HepG2 (cell line): ENCODE data around the gene UTP15. TPM values are rescaled to one million over a fixed set of nuclear protein-coding genes. Genes with fewer than 3 reads are reported as not detected.

Source experiments
- ATAC-seq: fragments of 200-7000 bp; cut with Tn5 transposase; 3 replicates; pipeline ENCODE4 v1.9.1; 2020; ENCODE audit warnings: mild to moderate bottlenecking, moderate library complexity
- BruUV-seq: library from RNA; stranded (reverse); fragments of 400-500 nt; replicated peaks from 2 replicates; lab custom pipeline; 2021; lab: Mats Ljungman, UMichigan
- CTCF ChIA-PET: fragments of 300-600 bp; formaldehyde crosslinking; extraction: SDS; loops from one replicate; lab custom pipeline; 2021; ENCODE audit warnings: low total read pairs, inconsistent platforms, low intra/inter-chr PET ratio; lab: Yijun Ruan, JAX
- POLR2A ChIA-PET: fragments of 350-600 bp; sonication (Branson Sonifier 250); formaldehyde crosslinking; loops from one replicate; lab custom pipeline; 2020; ENCODE audit warnings: antibody characterized with exemption, inconsistent platforms; lab: Yijun Ruan, JAX
- DNase-seq: peaks from one replicate; pipeline ENCODE4 v3.0.0-alpha.2; 2015; ENCODE audit warnings: low spot score
- FAIRE-seq: peaks from 3 replicates; lab custom pipeline; 2011; peaks lifted over from hg19 to GRCh38; lab: Jason Lieb, UNC
- H2AFZ ChIP-seq: one replicate; pipeline ENCODE4 v1.6.1; 2011; ENCODE audit warnings: low read length, inconsistent platforms
- H3K27ac ChIP-seq: fragments of 300-600 bp; 3 replicates; pipeline ENCODE4 v1.8.0; 2011; ENCODE audit warnings: mixed run types, mild to moderate bottlenecking, mixed read lengths, low read length, inconsistent platforms; ENCODE audit not compliant: insufficient read depth; ENCODE audit errors: extremely low read length
- H3K27me3 ChIP-seq, 2 experiments: fragments of 200-600 bp in 1 of 2; 2 replicates in 1 of 2; 3 replicates in 1 of 2; pipeline versions ENCODE4 v1.6.0 to v1.8.0; 2011; ENCODE audit warnings: low read length in 2 of 2, mild to moderate bottlenecking in 2 of 2, moderate library complexity in 2 of 2, inconsistent platforms in 1 of 2; ENCODE audit not compliant: insufficient read depth in 2 of 2, control insufficient read depth in 1 of 2
- H3K36me3 ChIP-seq, 2 experiments: fragments of 200-600 bp in 1 of 2; replicated peaks in 1 of 2; 2 replicates in 1 of 2; 3 replicates in 1 of 2; pipeline versions ENCODE4 v1.5.1 to v1.8.0; 2011; ENCODE audit warnings: low read length in 2 of 2, inconsistent platforms in 1 of 2; ENCODE audit not compliant: insufficient read depth in 2 of 2, control insufficient read depth in 1 of 2
- H3K4me1 ChIP-seq: 2 replicates; pipeline ENCODE4 v1.5.1; 2012; ENCODE audit warnings: low read length, inconsistent platforms; ENCODE audit not compliant: insufficient read depth
- H3K4me2 ChIP-seq: 2 replicates; pipeline ENCODE4 v1.6.0; 2011; ENCODE audit warnings: low read depth, low read length, inconsistent platforms
- H3K4me3 ChIP-seq, 3 experiments: fragments of 200-600 bp in 1 of 3; sonication (generic), shearing (Covaris generic) in 1 of 3; replicated peaks in 1 of 3; 2 replicates each; pipeline ENCODE4 v1.5.1; 2011 to 2016; ENCODE audit warnings: low read length in 3 of 3, inconsistent platforms in 2 of 3, low read depth in 2 of 3, mild to moderate bottlenecking in 2 of 3, control low read depth in 1 of 3, mixed read lengths in 1 of 3; ENCODE audit not compliant: insufficient read depth in 1 of 3
- H3K79me2 ChIP-seq: one replicate; pipeline ENCODE4 v1.6.1; 2011; ENCODE audit warnings: low read length, inconsistent platforms; ENCODE audit not compliant: insufficient read depth
- H3K9ac ChIP-seq: 2 replicates; pipeline ENCODE4 v1.6.0; 2011; ENCODE audit warnings: mild to moderate bottlenecking, low read depth, low read length, inconsistent platforms; ENCODE audit not compliant: insufficient read depth
- H3K9me3 ChIP-seq: 2 replicates; pipeline ENCODE4 v1.5.1; 2012; ENCODE audit warnings: mild to moderate bottlenecking, low read length
- H4K20me1 ChIP-seq: 2 replicates; pipeline ENCODE4 v1.6.0; 2011; ENCODE audit warnings: inconsistent platforms, mild to moderate bottlenecking, low read length, moderate library complexity; ENCODE audit not compliant: insufficient read depth
- ATF2 ChIP-seq: sonication (generic); formaldehyde crosslinking; IDR thresholded peaks from 2 replicates; pipeline ENCODE4 v1.4.0; 2020; ENCODE audit warnings: missing genetic modification reagents
- ATF7 ChIP-seq, 2 experiments: fragments of 450-650 bp in 1 of 2; sonication (generic) in 1 of 2; formaldehyde crosslinking in 1 of 2; IDR thresholded peaks; 2 replicates each; pipeline versions ENCODE4 v1.4.0 to v1.6.1; 2016 to 2020; ENCODE audit warnings: antibody characterized with exemption in 1 of 2, mild to moderate bottlenecking in 1 of 2, missing genetic modification reagents in 1 of 2
- BHLHE40 ChIP-seq: IDR thresholded peaks from 2 replicates; pipeline ENCODE4 v1.6.1; 2011; ENCODE audit warnings: low read length, improper control_type of control experiment
- BRD4 ChIP-seq: sonication (generic); formaldehyde crosslinking; IDR thresholded peaks from 2 replicates; pipeline ENCODE4 v1.4.0; 2020; ENCODE audit warnings: missing genetic modification reagents
- ESRRA ChIP-seq: sonication (generic); formaldehyde crosslinking; IDR thresholded peaks from 2 replicates; pipeline ENCODE4 v1.5.1; 2020; ENCODE audit warnings: mild to moderate bottlenecking, low read depth, missing genetic modification reagents
- FIP1L1 ChIP-seq: fragments of 200-400 bp; formaldehyde crosslinking; IDR thresholded peaks from 2 replicates; pipeline ENCODE4 v1.6.1; 2018; ENCODE audit warnings: low read depth, mild to moderate bottlenecking, low read length, moderate library complexity, borderline replicate concordance; ENCODE audit not compliant: insufficient read depth
- MAZ ChIP-seq, 2 experiments: sonication (generic) in 1 of 2; formaldehyde crosslinking in 1 of 2; IDR thresholded peaks; 2 replicates each; pipeline versions ENCODE4 v1.5.0 to v1.6.1; 2012 to 2020; ENCODE audit warnings: low read depth in 2 of 2, mild to moderate bottlenecking in 2 of 2, borderline replicate concordance in 1 of 2, improper control_type of control experiment in 1 of 2, low read length in 1 of 2, missing genetic modification reagents in 1 of 2, moderate library complexity in 1 of 2
- TSC22D2 ChIP-seq: sonication (generic); formaldehyde crosslinking; IDR thresholded peaks from 2 replicates; pipeline ENCODE4 v1.5.1; 2020; ENCODE audit warnings: missing genetic modification reagents, mild to moderate bottlenecking, borderline replicate concordance
- ZNF34 ChIP-seq: sonication (generic); formaldehyde crosslinking; IDR thresholded peaks from 2 replicates; pipeline ENCODE4 v1.4.0; 2020; ENCODE audit warnings: mild to moderate bottlenecking, missing genetic modification reagents, borderline replicate concordance
- ZNF343 ChIP-seq: sonication (generic); formaldehyde crosslinking; IDR thresholded peaks from 2 replicates; pipeline ENCODE4 v1.4.0; 2020; ENCODE audit warnings: mild to moderate bottlenecking, missing genetic modification reagents
- ZNF501 ChIP-seq: sonication (generic); formaldehyde crosslinking; IDR thresholded peaks from 2 replicates; pipeline ENCODE4 v1.5.1; 2020; ENCODE audit warnings: mild to moderate bottlenecking, moderate library complexity, missing genetic modification reagents
- WGBS: methylation state at CpG from one replicate; pipeline ENCODE4 v1.1.6; 2017; ENCODE audit warnings: low lambda C conversion rate; 5-methylcytosine and 5-hydroxymethylcytosine counted together
- in situ Hi-C: cut with HindIII; loops from 2 replicates; pipeline ENCODE4 v1.10.0; 2017; ENCODE audit warnings: low pct_unique_long_range_greater_than_20kb; ENCODE audit not compliant: extremely low pct_ligation_motif_present
- intact Hi-C: fragments of 100-400 bp; cut with micrococcal nuclease; formaldehyde crosslinking; loops from one replicate; pipeline ENCODE4 v1.10.0; 2022; ENCODE audit not compliant: unreplicated experiment
- polyA plus RNA-seq, 8 experiments: library from polyadenylated mRNA; depleted of rRNA in 3 of 8; stranded (reverse) in 7 of 8; unstranded in 1 of 8; fragments of >200 nt; fragmentation: Illumina TruSeq in 4 of 8; extraction: Trizol in 4 of 8; gene quantifications; 2 replicates each; pipeline versions ENCODE4 v1.2.1 to v1.2.3, GENCODE V29; 2011 to 2016; ENCODE audit warnings: low read depth in 4 of 8, missing spikeins in 1 of 8, mixed read lengths in 1 of 8; ENCODE audit not compliant: insufficient read depth in 1 of 8
- total RNA-seq, 5 experiments: library from RNA; depleted of rRNA; stranded (reverse); fragments of >200 nt; fragmentation: Illumina TruSeq; extraction: Trizol; gene quantifications; 2 replicates each; pipeline ENCODE4 v1.2.3, GENCODE V29; 2016; ENCODE audit warnings: low read depth in 1 of 5
- TF ChIP-seq, protein P1 (sequence below), 2 experiments: IDR thresholded peaks; 2 replicates each; pipeline ENCODE4 v1.6.1; 2011 to 2012; ENCODE audit warnings: low read length in 2 of 2, borderline replicate concordance in 1 of 2, low read depth in 1 of 2, mild to moderate bottlenecking in 1 of 2, moderate library complexity in 1 of 2
- TF ChIP-seq, protein P2 (sequence below): sonication (generic); formaldehyde crosslinking; IDR thresholded peaks from 2 replicates; pipeline ENCODE4 v1.5.0; 2020; ENCODE audit warnings: missing genetic modification reagents

UTP15 gene
- total and polyA plus RNA-seq, 2 of the 13 experiments (the other 11 are each of a cell fraction or from before 2014, with no cell fraction given) = 7.3 to 35.8 TPM

DNA sequence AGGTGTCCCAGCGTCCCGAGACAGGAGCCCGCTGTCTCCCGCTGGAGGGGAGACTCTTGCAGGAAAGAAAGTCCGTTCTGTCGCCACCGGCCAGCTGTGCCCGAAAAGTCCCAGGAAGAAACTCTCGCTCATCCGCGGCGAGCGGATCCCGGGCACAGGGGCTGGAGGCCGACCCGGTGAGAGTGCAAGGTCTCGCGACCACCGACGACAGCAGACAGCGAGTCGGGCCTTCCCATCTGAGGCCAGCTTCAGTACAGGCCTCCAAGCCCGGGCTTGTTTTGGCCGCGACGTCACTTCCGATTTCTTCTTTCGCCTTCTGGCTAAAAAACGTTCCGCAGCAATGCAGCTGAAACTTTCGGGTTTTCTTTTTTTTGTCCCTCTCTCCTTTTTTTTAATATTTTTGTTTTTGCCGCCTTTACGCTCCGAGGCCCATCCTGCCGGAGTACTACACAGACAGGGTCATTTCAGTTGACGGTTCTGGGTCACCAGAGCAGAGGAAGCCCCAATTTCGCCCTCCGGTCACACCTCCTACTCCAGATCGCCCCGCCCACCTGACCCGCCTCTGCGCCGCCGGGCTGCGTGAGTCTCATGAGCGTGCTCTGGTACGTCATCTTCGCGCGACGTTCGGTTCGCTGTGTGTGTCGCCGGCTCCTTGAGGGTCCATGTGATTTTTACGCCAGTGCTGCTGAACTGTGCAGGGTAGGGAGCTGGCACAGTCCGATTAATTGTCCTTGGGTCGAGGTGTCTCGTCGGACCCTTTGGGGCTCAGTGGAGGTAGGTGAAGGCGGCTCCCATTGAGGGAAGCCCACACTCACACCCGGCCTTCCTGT is at the start of gene UTP15, which contains the start of gene ANKRA2 (continued):
- TF ChIP-seq MAZ (IDR thresholded peaks at IDR 0.05; ENCODE audit: borderline replicate concordance, low read depth, low read length) = 0 out of 2 replicates have a peak, but pooled peaks have one; percentile 5
- TF ChIP-seq MAZ (CRISPR knock-in tag; IDR thresholded peaks at IDR 0.05; ENCODE audit: low read depth) = no peak
- peak; percentile 49; the same call in 1 of the 2 replicates for TF ChIP-seq ZNF34
- peak; percentile 92 for TF ChIP-seq ZNF501
- peak; percentile 30; the same call in 1 of the 2 replicates for TF ChIP-seq BRD4 (CRISPR knock-in tag)
- no peak for TF ChIP-seq ZNF343

GRCh38 chr5:73519531-73520283 is 45.8 kb upstream of the UTP15 start:
- Histone ChIP-seq H2AFZ (peak overlapping the region; percentile 75), H3K27me3 (no peaks in the 10 kb centered on the region), H3K4me3 (peak overlapping the region; percentile 20 to 58 (median 44); a peak in 4 of 6 replicates), H4K20me1 (no peaks in the 10 kb centered on the region), H3K9me3 (no peaks in the 10 kb centered on the region), H3K27ac (no peak overlapping the region), H3K4me2 (peak overlapping the region; percentile 60), H3K79me2 (no peaks in the 10 kb centered on the region), H3K9ac (no peak overlapping the region), H3K4me1 (0 out of 2 replicates have a peak, but pooled peaks cover 5% of the 10 kb centered on the region), H3K36me3 (no peaks in the 10 kb centered on the region)
- intact Hi-C loops (loop anchor here (1.0 to 2.0 kb wide), 4 partner anchors 17 to 273 kb away; partner anchors contain the start of genes ANKRA2 and UTP15), in situ Hi-C loops (no loop called here)
- no TSS peak for BruUV-seq
- ATAC-seq (peak; percentile 98), DNase-seq (peak; percentile 84), FAIRE-seq (peak; percentile 91)
- POLR2A ChIA-PET = interaction anchor here (0.6 to 2.1 kb wide), 5 partner anchors 12 to 107 kb away, joined by 3 to 6 read pairs (median 4); partner anchors contain the start of gene BTF3
- CTCF ChIA-PET = interaction anchor here (0.6 to 1.7 kb wide), 5 partner anchors 17 to 273 kb away, joined by 3 to 17 read pairs (median 5); no protein-coding TSS in a partner anchor
- 30% methylated on average over 5 of the region's 16 CpGs for WGBS
- TF ChIP-seq FIP1L1 (no peak), ESRRA (CRISPR knock-in tag) (no peak), TSC22D2 (CRISPR knock-in tag) (no peak), ATF7 (IDR thresholded peaks at IDR 0.05) (no peak), ATF7 (CRISPR knock-in tag; IDR thresholded peaks at IDR 0.05) (no peak), BHLHE40 (0 out of 2 replicates have a peak, but pooled peaks have one; percentile 21), ATF2 (CRISPR knock-in tag) (no peak)
- TF ChIP-seq, protein P1, sequence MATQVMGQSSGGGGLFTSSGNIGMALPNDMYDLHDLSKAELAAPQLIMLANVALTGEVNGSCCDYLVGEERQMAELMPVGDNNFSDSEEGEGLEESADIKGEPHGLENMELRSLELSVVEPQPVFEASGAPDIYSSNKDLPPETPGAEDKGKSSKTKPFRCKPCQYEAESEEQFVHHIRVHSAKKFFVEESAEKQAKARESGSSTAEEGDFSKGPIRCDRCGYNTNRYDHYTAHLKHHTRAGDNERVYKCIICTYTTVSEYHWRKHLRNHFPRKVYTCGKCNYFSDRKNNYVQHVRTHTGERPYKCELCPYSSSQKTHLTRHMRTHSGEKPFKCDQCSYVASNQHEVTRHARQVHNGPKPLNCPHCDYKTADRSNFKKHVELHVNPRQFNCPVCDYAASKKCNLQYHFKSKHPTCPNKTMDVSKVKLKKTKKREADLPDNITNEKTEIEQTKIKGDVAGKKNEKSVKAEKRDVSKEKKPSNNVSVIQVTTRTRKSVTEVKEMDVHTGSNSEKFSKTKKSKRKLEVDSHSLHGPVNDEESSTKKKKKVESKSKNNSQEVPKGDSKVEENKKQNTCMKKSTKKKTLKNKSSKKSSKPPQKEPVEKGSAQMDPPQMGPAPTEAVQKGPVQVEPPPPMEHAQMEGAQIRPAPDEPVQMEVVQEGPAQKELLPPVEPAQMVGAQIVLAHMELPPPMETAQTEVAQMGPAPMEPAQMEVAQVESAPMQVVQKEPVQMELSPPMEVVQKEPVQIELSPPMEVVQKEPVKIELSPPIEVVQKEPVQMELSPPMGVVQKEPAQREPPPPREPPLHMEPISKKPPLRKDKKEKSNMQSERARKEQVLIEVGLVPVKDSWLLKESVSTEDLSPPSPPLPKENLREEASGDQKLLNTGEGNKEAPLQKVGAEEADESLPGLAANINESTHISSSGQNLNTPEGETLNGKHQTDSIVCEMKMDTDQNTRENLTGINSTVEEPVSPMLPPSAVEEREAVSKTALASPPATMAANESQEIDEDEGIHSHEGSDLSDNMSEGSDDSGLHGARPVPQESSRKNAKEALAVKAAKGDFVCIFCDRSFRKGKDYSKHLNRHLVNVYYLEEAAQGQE (IDR thresholded peaks at IDR 0.05; ENCODE audit: borderline replicate concordance in 1 of 2, low read depth in 1 of 2, low read length in 2 of 2) = no peak
- TF ChIP-seq, protein P2, sequence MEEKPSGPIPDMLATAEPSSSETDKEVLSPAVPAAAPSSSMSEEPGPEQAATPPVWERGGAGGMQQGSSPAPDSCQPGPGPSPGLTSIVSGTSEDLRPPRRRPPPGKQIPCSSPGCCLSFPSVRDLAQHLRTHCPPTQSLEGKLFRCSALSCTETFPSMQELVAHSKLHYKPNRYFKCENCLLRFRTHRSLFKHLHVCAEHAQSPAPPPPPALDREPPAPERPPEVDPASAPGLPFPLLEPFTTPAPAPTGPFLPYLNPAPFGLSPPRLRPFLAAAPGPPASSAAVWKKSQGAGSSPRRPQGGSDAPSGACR (CRISPR knock-in tag) = no peak
